Measurements from ENCODE around the gene EEPD1. TPM values are rescaled to one million over a fixed set of nuclear protein-coding genes. Genes with fewer than 3 reads are reported as not detected.

The EEPD1 gene
- total RNA-seq, 1 donor from 2014 or later = 6.5 TPM

DNA sequence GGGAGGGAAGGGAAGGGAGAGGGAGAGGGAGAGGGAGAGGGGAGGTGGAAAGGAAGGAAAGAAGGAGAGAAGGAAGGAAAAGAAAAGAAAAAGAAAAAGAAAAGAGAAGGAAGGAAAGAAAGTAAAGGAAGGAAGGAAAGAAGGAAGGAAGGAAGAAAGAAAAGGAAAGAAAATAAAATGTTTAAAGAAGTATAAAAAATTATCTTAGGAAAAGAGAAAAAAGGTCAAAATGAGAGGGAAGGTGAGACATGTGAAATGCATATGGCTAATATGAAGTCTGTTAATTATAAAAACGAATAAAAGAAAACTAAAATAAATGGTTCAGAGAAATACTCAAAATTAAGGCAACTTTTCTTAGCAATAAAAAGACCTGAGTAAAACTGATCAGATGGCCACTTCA lies 190.5 kb downstream of the EEPD1 start:
- Histone ChIP-seq H3K79me2 (ENCODE audit: low read depth) (no peaks in the 10 kb centered on the region), H3K4me2 (no peak overlapping the region), H3K4me1 (no peaks in the 10 kb centered on the region), H3F3A (ENCODE audit: low read depth) (no peaks in the 10 kb centered on the region), H2AFZ (replicated peaks) (no peak overlapping the region), H3K4me3 (no peak overlapping the region), H3K9ac (no peak overlapping the region), H4K20me1 (ENCODE audit: low read depth) (no peaks in the 10 kb centered on the region), H3K27me3 (no peaks in the 10 kb centered on the region), H3K27ac (no peak overlapping the region), H3K36me3 (no peaks in the 10 kb centered on the region), H3K9me3 (ENCODE audit: low read depth) (no peaks in the 10 kb centered on the region)
- no peak for DNase-seq (ENCODE audit: low spot score)
- TF ChIP-seq, protein P1, sequence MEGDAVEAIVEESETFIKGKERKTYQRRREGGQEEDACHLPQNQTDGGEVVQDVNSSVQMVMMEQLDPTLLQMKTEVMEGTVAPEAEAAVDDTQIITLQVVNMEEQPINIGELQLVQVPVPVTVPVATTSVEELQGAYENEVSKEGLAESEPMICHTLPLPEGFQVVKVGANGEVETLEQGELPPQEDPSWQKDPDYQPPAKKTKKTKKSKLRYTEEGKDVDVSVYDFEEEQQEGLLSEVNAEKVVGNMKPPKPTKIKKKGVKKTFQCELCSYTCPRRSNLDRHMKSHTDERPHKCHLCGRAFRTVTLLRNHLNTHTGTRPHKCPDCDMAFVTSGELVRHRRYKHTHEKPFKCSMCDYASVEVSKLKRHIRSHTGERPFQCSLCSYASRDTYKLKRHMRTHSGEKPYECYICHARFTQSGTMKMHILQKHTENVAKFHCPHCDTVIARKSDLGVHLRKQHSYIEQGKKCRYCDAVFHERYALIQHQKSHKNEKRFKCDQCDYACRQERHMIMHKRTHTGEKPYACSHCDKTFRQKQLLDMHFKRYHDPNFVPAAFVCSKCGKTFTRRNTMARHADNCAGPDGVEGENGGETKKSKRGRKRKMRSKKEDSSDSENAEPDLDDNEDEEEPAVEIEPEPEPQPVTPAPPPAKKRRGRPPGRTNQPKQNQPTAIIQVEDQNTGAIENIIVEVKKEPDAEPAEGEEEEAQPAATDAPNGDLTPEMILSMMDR (IDR thresholded peaks at IDR 0.05) = no peak
- TF ChIP-seq EZH2phosphoT487 (IDR thresholded peaks at IDR 0.05) = no peak
- TF ChIP-seq EZH2 (IDR thresholded peaks at IDR 0.05) = no peak
- Mint-ChIP-seq H3K9me3 (peaks cover 2% of the 10 kb centered on the region), H3K27ac (no peak overlapping the region), H3K36me3 (peaks cover 6% of the 10 kb centered on the region), H3K27me3 (ENCODE audit: insufficient read depth, low read depth) (no peaks in the 10 kb centered on the region), H3K4me3 (no peak overlapping the region), H3K4me1 (no peaks in the 10 kb centered on the region)

DNA sequence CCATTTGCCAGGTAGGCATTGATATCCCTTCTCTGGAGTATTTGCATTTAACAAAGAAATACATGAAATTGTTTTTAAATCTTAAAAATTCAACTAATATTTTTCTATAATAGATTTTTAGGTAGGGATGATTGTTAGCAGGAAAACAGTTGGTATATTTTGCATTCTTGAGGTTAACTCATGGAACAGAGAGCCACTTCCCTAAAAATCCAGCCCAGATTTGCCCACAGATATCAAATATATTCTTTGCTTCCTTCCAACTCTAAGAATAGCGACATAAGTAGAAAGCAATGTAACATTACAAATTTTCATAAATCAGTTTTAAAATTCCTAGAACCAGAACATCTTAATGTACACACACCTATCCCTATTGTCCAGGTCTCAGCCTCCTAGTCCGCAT lies 191.6 kb downstream of the EEPD1 start:
- Mint-ChIP-seq H3K4me1 (no peaks in the 10 kb centered on the region), H3K36me3 (peaks cover 6% of the 10 kb centered on the region), H3K4me3 (no peak overlapping the region), H3K9me3 (peaks cover 2% of the 10 kb centered on the region), H3K27ac (no peak overlapping the region), H3K27me3 (ENCODE audit: insufficient read depth, low read depth) (no peaks in the 10 kb centered on the region)
- H2AFZ ChIP-seq (replicated peaks) = no peak overlapping the region
- no peaks in the 10 kb centered on the region for H3K27me3 ChIP-seq
- H3K79me2 ChIP-seq (ENCODE audit: low read depth) = no peaks in the 10 kb centered on the region
- no peaks in the 10 kb centered on the region for H3K36me3 ChIP-seq
- H3K4me2 ChIP-seq = no peak overlapping the region
- no peak overlapping the region for H3K9ac ChIP-seq
- no peaks in the 10 kb centered on the region for H3F3A ChIP-seq (ENCODE audit: low read depth)
- TF ChIP-seq EZH2 (IDR thresholded peaks at IDR 0.05) = no peak
- TF ChIP-seq, protein P1 (IDR thresholded peaks at IDR 0.05) = no peak
- no peak for TF ChIP-seq EZH2phosphoT487 (IDR thresholded peaks at IDR 0.05)
- H3K4me3 ChIP-seq = no peak overlapping the region
- H4K20me1 ChIP-seq (ENCODE audit: low read depth) = no peaks in the 10 kb centered on the region
- no peaks in the 10 kb centered on the region for H3K4me1 ChIP-seq
- no peaks in the 10 kb centered on the region for H3K9me3 ChIP-seq (ENCODE audit: low read depth)
- DNase-seq (ENCODE audit: low spot score) = no peak
- no peak overlapping the region for H3K27ac ChIP-seq

DNA sequence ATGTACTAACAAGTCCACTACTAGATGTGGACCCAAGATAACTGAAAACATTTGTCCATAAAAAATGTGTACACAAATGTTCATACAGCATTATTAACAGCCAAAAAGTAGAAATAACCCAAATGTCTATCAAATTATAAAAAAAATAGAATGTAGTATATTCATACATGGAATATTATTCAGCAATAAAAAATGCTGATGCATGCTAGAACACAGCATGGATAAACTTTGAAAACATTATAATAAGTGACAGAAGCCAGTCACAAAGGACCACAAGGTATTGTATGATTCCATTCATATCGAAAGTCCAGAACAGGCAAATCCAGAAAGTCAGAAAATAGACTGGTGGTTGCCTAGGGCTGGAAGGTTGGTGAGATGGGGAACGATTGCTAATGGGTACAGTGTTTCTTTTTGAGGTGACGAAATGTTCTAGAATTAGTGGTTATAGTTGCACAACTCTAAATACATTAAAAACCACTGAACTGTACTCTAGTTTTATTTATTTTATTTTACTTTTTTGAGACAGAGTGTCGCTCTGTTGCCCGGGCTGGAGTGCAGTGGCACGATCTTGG lies 193.3 kb downstream of the EEPD1 start:
- H3K27me3 Mint-ChIP-seq (ENCODE audit: insufficient read depth, low read depth) = no peaks in the 10 kb centered on the region
- Histone ChIP-seq H3K4me1 (no peaks in the 10 kb centered on the region), H3K4me2 (no peak overlapping the region)

More for the DNA sequence above, 193.3 kb downstream of the EEPD1 start:
- H3K9ac ChIP-seq = no peak overlapping the region
- Mint-ChIP-seq H3K36me3 (peaks cover 6% of the 10 kb centered on the region), H3K27ac (no peak overlapping the region), H3K4me1 (no peaks in the 10 kb centered on the region), H3K9me3 (peaks cover 2% of the 10 kb centered on the region), H3K4me3 (no peak overlapping the region)
- no peaks in the 10 kb centered on the region for H3K9me3 ChIP-seq (ENCODE audit: low read depth)
- no peaks in the 10 kb centered on the region for H3K36me3 ChIP-seq
- no peak overlapping the region for H3K4me3 ChIP-seq
- DNase-seq (ENCODE audit: low spot score) = no peak
- H3K27ac ChIP-seq = no peak overlapping the region
- no peak overlapping the region for H2AFZ ChIP-seq (replicated peaks)
- no peaks in the 10 kb centered on the region for H3K27me3 ChIP-seq
- H4K20me1 ChIP-seq (ENCODE audit: low read depth) = no peaks in the 10 kb centered on the region
- no peaks in the 10 kb centered on the region for H3K79me2 ChIP-seq (ENCODE audit: low read depth)
- TF ChIP-seq, protein P1 (IDR thresholded peaks at IDR 0.05) = no peak
- TF ChIP-seq EZH2phosphoT487 (IDR thresholded peaks at IDR 0.05) (no peak), EZH2 (IDR thresholded peaks at IDR 0.05) (no peak)
- no peaks in the 10 kb centered on the region for H3F3A ChIP-seq (ENCODE audit: low read depth)

All from neural progenitor cell (in vitro differentiated cells).